Measurements from ENCODE around the gene RAI1.

Gene RAI1

GRCh38 chr17:17757956-17758845, 76.9 kb downstream of the RAI1 start:
- no peak overlapping the region for H3K4me3 ChIP-seq (ENCODE audit: low read depth, low read length)
- TF ChIP-seq CTCF (IDR thresholded peaks at IDR 0.05; ENCODE audit: low read depth, low read length) = no peak

GRCh38 chr17:17758941-17759563, 77.8 kb downstream of the RAI1 start:
- no peak for TF ChIP-seq CTCF (IDR thresholded peaks at IDR 0.05; ENCODE audit: low read depth, low read length)
- H3K4me3 ChIP-seq (ENCODE audit: low read depth, low read length) = no peak overlapping the region

- H3K4me3 ChIP-seq (ENCODE audit: low read depth, low read length) = no peak overlapping the region
- TF ChIP-seq CTCF (IDR thresholded peaks at IDR 0.05; ENCODE audit: low read depth, low read length) = no peak
Measured at GRCh38 chr17:17760350-17760749, 79.1 kb downstream of the RAI1 start.

- no peak for TF ChIP-seq CTCF (IDR thresholded peaks at IDR 0.05; ENCODE audit: low read depth, low read length)
- no peak overlapping the region for H3K4me3 ChIP-seq (ENCODE audit: low read depth, low read length)
Measured at GRCh38 chr17:17760872-17761550, 79.8 kb downstream of the RAI1 start.

- H3K4me3 ChIP-seq (ENCODE audit: low read depth, low read length) = no peak overlapping the region
- TF ChIP-seq CTCF (IDR thresholded peaks at IDR 0.05; ENCODE audit: low read depth, low read length) = no peak
Measured at GRCh38 chr17:17761894-17762743, 80.9 kb downstream of the RAI1 start.

GRCh38 chr17:17762744-17763105, 81.5 kb downstream of the RAI1 start:
- no peak overlapping the region for H3K4me3 ChIP-seq (ENCODE audit: low read depth, low read length)
- TF ChIP-seq CTCF (IDR thresholded peaks at IDR 0.05; ENCODE audit: low read depth, low read length) = no peak
